ENCODE measurements around the gene MVB12B. TPM values are rescaled to one million over a fixed set of nuclear protein-coding genes. Genes with fewer than 3 reads are reported as not detected.

Gene MVB12B
- total RNA-seq, 1 experiment from 2014 or later = 9.4 TPM

GRCh38 chr9:126508928-126509327 lies 182.3 kb downstream of the MVB12B start:
- ATAC-seq (no peak), DNase-seq (ENCODE audit: low read depth, low spot score) (no peak)
- in situ Hi-C loops (cut with HindIII; ENCODE audit: low pct_unique_long_range_greater_than_20kb, low sequenced_read_pairs) = no loop called here
- H3K4me1 ChIP-seq (ENCODE audit: control insufficient read depth, insufficient read depth, low read length) = peaks cover 5% of the 10 kb centered on the region; the same call in 1 of the 2 replicates
- intact Hi-C loops (cut with micrococcal nuclease; ENCODE audit: unreplicated experiment) = no loop called here
- no peak overlapping the region for H3K27ac ChIP-seq (ENCODE audit: low read length)
- ChIA-PET CTCF (no interaction called here), POLR2A (no interaction called here)
- H3K9me3 ChIP-seq (ENCODE audit: control insufficient read depth, insufficient read depth, low read depth, low read length) = no peaks in the 10 kb centered on the region
- TF ChIP-seq CTCF (IDR thresholded peaks at IDR 0.05) = no peak
- no peak for TF ChIP-seq POLR2AphosphoS5 (IDR thresholded peaks at IDR 0.05; ENCODE audit: low read depth, low read length)
- TF ChIP-seq SIN3A (IDR thresholded peaks at IDR 0.05; ENCODE audit: borderline replicate concordance, insufficient read depth, low read depth, low read length) = no peak
- no peak for TF ChIP-seq TCF7L2 (IDR thresholded peaks at IDR 0.05; ENCODE audit: low read depth, low read length)
- no peak for TF ChIP-seq REST (IDR thresholded peaks at IDR 0.05; ENCODE audit: insufficient read depth in 1 of 2, low read depth in 2 of 2, low read length in 1 of 2)
- H3K27me3 ChIP-seq (ENCODE audit: control insufficient read depth, insufficient read depth, low read length) = no peaks in the 10 kb centered on the region
- BruUV-seq (replicated peaks) = no TSS peak
- H3K36me3 ChIP-seq (ENCODE audit: control insufficient read depth, insufficient read depth, low read length) = no peaks in the 10 kb centered on the region
- no peak overlapping the region for H3K4me3 ChIP-seq (ENCODE audit: low read depth in 2 of 2, low read length in 2 of 2)

- no TSS peak for BruUV-seq (replicated peaks)
- ATAC-seq = no peak
- Histone ChIP-seq H3K36me3 (ENCODE audit: control insufficient read depth, insufficient read depth, low read length) (no peaks in the 10 kb centered on the region), H3K4me1 (ENCODE audit: control insufficient read depth, insufficient read depth, low read length) (peaks cover 5% of the 10 kb centered on the region; the same call in 1 of the 2 replicates), H3K27me3 (ENCODE audit: control insufficient read depth, insufficient read depth, low read length) (no peaks in the 10 kb centered on the region), H3K9me3 (ENCODE audit: control insufficient read depth, insufficient read depth, low read depth, low read length) (no peaks in the 10 kb centered on the region), H3K4me3 (ENCODE audit: low read depth in 2 of 2, low read length in 2 of 2) (no peak overlapping the region), H3K27ac (ENCODE audit: low read length) (no peak overlapping the region)
- in situ Hi-C loops (cut with HindIII; ENCODE audit: low pct_unique_long_range_greater_than_20kb, low sequenced_read_pairs) (no loop called here), intact Hi-C loops (cut with micrococcal nuclease; ENCODE audit: unreplicated experiment) (no loop called here)
- ChIA-PET POLR2A (no interaction called here), CTCF (interaction anchor here (0.7 kb wide), 1 partner anchor 268 kb away, joined by 3 read pairs; no protein-coding TSS in a partner anchor)
- TF ChIP-seq CTCF (IDR thresholded peaks at IDR 0.05) = no peak
- no peak for TF ChIP-seq TCF7L2 (IDR thresholded peaks at IDR 0.05; ENCODE audit: low read depth, low read length)
- TF ChIP-seq REST (IDR thresholded peaks at IDR 0.05; ENCODE audit: insufficient read depth in 1 of 2, low read depth in 2 of 2, low read length in 1 of 2) = no peak
- no peak for TF ChIP-seq SIN3A (IDR thresholded peaks at IDR 0.05; ENCODE audit: borderline replicate concordance, insufficient read depth, low read depth, low read length)
- TF ChIP-seq POLR2AphosphoS5 (IDR thresholded peaks at IDR 0.05; ENCODE audit: low read depth, low read length) = no peak
- DNase-seq (ENCODE audit: low read depth, low spot score) = no peak
Observed at GRCh38 chr9:126509718-126510117, 183.1 kb downstream of the MVB12B start.
